ENCODE measurements around the gene TESPA1. TPM values are rescaled to one million over a fixed set of nuclear protein-coding genes. Genes with fewer than 3 reads are reported as not detected.

TESPA1 gene
- total RNA-seq, 1 experiment from 2014 or later: not detected

DNA sequence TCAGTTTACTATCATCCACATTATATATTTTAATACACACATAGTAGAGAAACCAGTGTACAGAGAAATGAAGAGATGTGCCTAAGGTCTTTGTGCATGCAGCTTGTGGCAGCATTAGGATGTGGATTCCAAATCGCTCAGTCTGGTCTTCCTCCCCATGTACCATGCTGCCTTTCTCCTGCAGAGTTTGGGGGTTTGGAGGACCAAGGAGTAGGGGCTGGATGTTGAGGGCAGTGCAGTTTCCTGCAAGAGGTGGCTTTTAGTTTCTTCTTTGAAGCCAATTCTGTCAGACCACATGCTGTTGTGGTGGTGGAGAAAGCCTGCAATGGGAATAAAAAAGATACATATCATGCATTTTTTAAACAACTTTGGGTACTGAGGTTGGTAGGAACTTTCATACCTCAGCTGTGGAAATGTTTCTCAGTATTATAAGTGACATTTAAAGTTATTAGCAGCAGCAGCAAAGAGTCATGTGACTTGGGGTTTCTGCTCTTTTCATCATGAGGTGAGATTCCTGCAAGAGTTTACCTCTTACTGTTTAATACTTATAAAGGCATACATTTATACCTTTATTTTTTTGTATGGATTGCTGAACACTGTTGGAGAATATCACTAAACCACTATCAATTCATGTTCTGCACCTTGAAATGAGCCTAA lies 34.4 kb downstream of the TESPA1 start:
- TF ChIP-seq, protein P1, sequence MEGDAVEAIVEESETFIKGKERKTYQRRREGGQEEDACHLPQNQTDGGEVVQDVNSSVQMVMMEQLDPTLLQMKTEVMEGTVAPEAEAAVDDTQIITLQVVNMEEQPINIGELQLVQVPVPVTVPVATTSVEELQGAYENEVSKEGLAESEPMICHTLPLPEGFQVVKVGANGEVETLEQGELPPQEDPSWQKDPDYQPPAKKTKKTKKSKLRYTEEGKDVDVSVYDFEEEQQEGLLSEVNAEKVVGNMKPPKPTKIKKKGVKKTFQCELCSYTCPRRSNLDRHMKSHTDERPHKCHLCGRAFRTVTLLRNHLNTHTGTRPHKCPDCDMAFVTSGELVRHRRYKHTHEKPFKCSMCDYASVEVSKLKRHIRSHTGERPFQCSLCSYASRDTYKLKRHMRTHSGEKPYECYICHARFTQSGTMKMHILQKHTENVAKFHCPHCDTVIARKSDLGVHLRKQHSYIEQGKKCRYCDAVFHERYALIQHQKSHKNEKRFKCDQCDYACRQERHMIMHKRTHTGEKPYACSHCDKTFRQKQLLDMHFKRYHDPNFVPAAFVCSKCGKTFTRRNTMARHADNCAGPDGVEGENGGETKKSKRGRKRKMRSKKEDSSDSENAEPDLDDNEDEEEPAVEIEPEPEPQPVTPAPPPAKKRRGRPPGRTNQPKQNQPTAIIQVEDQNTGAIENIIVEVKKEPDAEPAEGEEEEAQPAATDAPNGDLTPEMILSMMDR (IDR thresholded peaks at IDR 0.05; ENCODE audit: insufficient read depth in 1 of 2, low read depth in 1 of 2, low read length in 1 of 2, severe bottlenecking in 1 of 2, unreplicated experiment in 1 of 2): no peak
- POLR2A ChIA-PET: no interaction called here
- Histone ChIP-seq H3K27me3 (replicated peaks; ENCODE audit: control insufficient read depth, insufficient read depth, low read length) (no peaks in the 10 kb centered on the region), H3K4me3 (ENCODE audit: low read depth, low read length) (no peak overlapping the region), H3K9me3 (no peaks in the 10 kb centered on the region), H3K4me1 (no peaks in the 10 kb centered on the region), H3K36me3 (ENCODE audit: control insufficient read depth, insufficient read depth, low read length) (no peaks in the 10 kb centered on the region)
- no peaks in the 10 kb centered on the region for H3K36me3 Mint-ChIP-seq (ENCODE audit: insufficient read depth, unreplicated experiment)
- no TSS peak for BruUV-seq (replicated peaks)
- no peaks in the 10 kb centered on the region for H3K4me1 Mint-ChIP-seq (ENCODE audit: low read depth, unreplicated experiment)
- no peaks in the 10 kb centered on the region for H3K9me3 Mint-ChIP-seq (ENCODE audit: unreplicated experiment)
- CTCF ChIA-PET: no interaction called here
- no peak overlapping the region for H3K27ac Mint-ChIP-seq (ENCODE audit: unreplicated experiment)
- DNase-seq: no peak
- no peak overlapping the region for H3K4me3 Mint-ChIP-seq (ENCODE audit: unreplicated experiment)
- intact Hi-C loops (cut with micrococcal nuclease; ENCODE audit: unreplicated experiment): no loop called here
- peaks cover 28% of the 10 kb centered on the region for H3K27me3 Mint-ChIP-seq (ENCODE audit: insufficient read depth, unreplicated experiment)

DNA sequence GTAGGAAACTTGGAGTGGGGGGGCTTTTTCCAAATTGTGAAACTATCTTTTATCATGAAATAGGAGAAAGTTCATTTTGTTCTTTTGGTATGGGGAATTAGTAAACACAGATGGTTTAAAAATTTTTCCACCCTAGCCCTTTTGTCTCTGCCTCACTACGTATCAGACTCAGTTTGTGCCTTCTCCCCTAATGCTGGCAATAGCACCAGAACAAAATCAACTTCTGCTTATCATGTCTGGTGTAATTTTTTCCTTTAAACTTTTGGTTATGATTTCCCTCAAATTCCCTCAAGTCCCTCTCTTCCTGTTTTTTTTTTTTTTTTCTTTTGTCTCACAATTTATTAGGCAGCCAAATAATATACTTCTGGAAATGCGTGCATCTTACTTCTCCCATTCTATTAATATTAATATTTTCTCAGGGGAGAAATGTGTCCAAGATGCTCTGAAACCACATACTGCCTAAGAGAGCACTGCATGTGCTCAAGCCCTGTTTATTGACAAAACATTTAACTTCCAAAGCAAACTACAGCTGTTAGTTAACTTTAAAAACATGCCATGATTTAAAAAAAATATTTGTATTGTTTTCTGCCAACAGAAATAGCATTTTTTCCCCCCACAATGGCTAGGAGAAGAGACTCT lies 35.4 kb downstream of the TESPA1 start:
- Histone ChIP-seq H3K4me1 (no peaks in the 10 kb centered on the region), H3K27me3 (replicated peaks; ENCODE audit: control insufficient read depth, insufficient read depth, low read length) (no peaks in the 10 kb centered on the region), H3K9me3 (no peaks in the 10 kb centered on the region), H3K36me3 (ENCODE audit: control insufficient read depth, insufficient read depth, low read length) (no peaks in the 10 kb centered on the region), H3K4me3 (ENCODE audit: low read depth, low read length) (no peak overlapping the region)
- CTCF ChIA-PET: no interaction called here
- H3K4me1 Mint-ChIP-seq (ENCODE audit: low read depth, unreplicated experiment): no peaks in the 10 kb centered on the region
- no peak for DNase-seq
- POLR2A ChIA-PET: no interaction called here
- TF ChIP-seq, protein P1 (IDR thresholded peaks at IDR 0.05; ENCODE audit: insufficient read depth in 1 of 2, low read depth in 1 of 2, low read length in 1 of 2, severe bottlenecking in 1 of 2, unreplicated experiment in 1 of 2): no peak
- no peak overlapping the region for H3K4me3 Mint-ChIP-seq (ENCODE audit: unreplicated experiment)
- BruUV-seq (replicated peaks): no TSS peak
- H3K27me3 Mint-ChIP-seq (ENCODE audit: insufficient read depth, unreplicated experiment): peaks cover 28% of the 10 kb centered on the region
- H3K9me3 Mint-ChIP-seq (ENCODE audit: unreplicated experiment): no peaks in the 10 kb centered on the region
- H3K27ac Mint-ChIP-seq (ENCODE audit: unreplicated experiment): no peak overlapping the region
- no peaks in the 10 kb centered on the region for H3K36me3 Mint-ChIP-seq (ENCODE audit: insufficient read depth, unreplicated experiment)
- intact Hi-C loops (cut with micrococcal nuclease; ENCODE audit: unreplicated experiment): no loop called here

DNA sequence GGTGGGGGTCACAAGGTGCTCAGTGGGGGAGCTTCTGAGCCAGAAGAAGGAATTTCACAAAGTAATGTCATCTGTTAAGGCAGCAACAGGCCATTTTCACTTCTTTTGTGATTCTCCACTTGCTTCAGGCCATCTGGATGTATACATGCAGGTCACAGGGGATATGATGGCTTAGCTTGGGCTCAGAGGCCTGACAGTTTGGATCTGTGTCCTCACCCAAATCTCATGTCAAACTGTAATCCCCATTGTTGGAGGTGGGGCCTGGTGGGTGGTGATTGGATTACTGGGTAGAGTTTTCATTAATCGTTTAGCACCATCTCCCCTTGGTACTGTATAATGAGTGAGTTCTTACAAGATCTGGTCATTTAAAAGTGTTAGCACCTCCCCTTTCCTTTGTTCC lies 36.4 kb downstream of the TESPA1 start:
- ChIA-PET CTCF (no interaction called here), POLR2A (no interaction called here)
- intact Hi-C loops (cut with micrococcal nuclease; ENCODE audit: unreplicated experiment): no loop called here
- Mint-ChIP-seq H3K4me1 (ENCODE audit: low read depth, unreplicated experiment) (no peaks in the 10 kb centered on the region), H3K36me3 (ENCODE audit: insufficient read depth, unreplicated experiment) (no peaks in the 10 kb centered on the region), H3K4me3 (ENCODE audit: unreplicated experiment) (no peak overlapping the region), H3K27me3 (ENCODE audit: insufficient read depth, unreplicated experiment) (peaks cover 26% of the 10 kb centered on the region), H3K27ac (ENCODE audit: unreplicated experiment) (no peak overlapping the region), H3K9me3 (ENCODE audit: unreplicated experiment) (no peaks in the 10 kb centered on the region)
- Histone ChIP-seq H3K36me3 (ENCODE audit: control insufficient read depth, insufficient read depth, low read length) (no peaks in the 10 kb centered on the region), H3K4me3 (ENCODE audit: low read depth, low read length) (no peak overlapping the region), H3K9me3 (no peaks in the 10 kb centered on the region), H3K27me3 (replicated peaks; ENCODE audit: control insufficient read depth, insufficient read depth, low read length) (no peaks in the 10 kb centered on the region), H3K4me1 (no peaks in the 10 kb centered on the region)
- DNase-seq: no peak
- TF ChIP-seq, protein P1 (IDR thresholded peaks at IDR 0.05; ENCODE audit: insufficient read depth in 1 of 2, low read depth in 1 of 2, low read length in 1 of 2, severe bottlenecking in 1 of 2, unreplicated experiment in 1 of 2): no peak
- no TSS peak for BruUV-seq (replicated peaks)
